22Rv1 (cell line): ENCODE data around the gene RFTN1.

Experiments used
- ZFX ChIP-seq: fragments of 450-650 bp; IDR thresholded peaks from 2 replicates; pipeline ENCODE4 v1.6.1; 2017; ENCODE audit warnings: antibody characterized with exemption, borderline replicate concordance
- TF ChIP-seq, protein P1 (sequence below): fragments of 450-650 bp; IDR thresholded peaks from 2 replicates; pipeline ENCODE4 v1.5.1; 2017; ENCODE audit warnings: mild to moderate bottlenecking

- TF ChIP-seq, protein P1, sequence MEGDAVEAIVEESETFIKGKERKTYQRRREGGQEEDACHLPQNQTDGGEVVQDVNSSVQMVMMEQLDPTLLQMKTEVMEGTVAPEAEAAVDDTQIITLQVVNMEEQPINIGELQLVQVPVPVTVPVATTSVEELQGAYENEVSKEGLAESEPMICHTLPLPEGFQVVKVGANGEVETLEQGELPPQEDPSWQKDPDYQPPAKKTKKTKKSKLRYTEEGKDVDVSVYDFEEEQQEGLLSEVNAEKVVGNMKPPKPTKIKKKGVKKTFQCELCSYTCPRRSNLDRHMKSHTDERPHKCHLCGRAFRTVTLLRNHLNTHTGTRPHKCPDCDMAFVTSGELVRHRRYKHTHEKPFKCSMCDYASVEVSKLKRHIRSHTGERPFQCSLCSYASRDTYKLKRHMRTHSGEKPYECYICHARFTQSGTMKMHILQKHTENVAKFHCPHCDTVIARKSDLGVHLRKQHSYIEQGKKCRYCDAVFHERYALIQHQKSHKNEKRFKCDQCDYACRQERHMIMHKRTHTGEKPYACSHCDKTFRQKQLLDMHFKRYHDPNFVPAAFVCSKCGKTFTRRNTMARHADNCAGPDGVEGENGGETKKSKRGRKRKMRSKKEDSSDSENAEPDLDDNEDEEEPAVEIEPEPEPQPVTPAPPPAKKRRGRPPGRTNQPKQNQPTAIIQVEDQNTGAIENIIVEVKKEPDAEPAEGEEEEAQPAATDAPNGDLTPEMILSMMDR: no peak
- TF ChIP-seq ZFX: no peak
These were observed 121.4 kb downstream of the RFTN1 start for GRCh38 chr3:16392065-16392464.
